OCI-LY3 (cell line): ENCODE data around the gene ZYX.

Experiments
- H2AFZ ChIP-seq: fragments of 200-600, 300-600 bp; shearing (Covaris generic); 2 replicates; pipeline ENCODE4 v1.6.0; 2014; ENCODE audit warnings: antibody characterized with exemption, low read depth, low read length
- H3K27ac ChIP-seq: fragments of 200-600, 300-600 bp; sonication (generic); 2 replicates; pipeline ENCODE4 v1.5.1; 2014; ENCODE audit warnings: mild to moderate bottlenecking, low read length, moderate library complexity, mixed read lengths
- H3K27me3 ChIP-seq: fragments of 200-600, 300-600 bp; sonication (generic); 2 replicates; pipeline ENCODE4 v1.6.1; 2014; ENCODE audit warnings: low read depth, low read length, mixed read lengths
- H3K36me3 ChIP-seq: fragments of 200-600, 300-600 bp; sonication (generic); replicated peaks from 2 replicates; pipeline ENCODE3; 2014; ENCODE audit warnings: low read depth, low read length, mixed read lengths
- H3K4me1 ChIP-seq: fragments of 300-600, 200-600 bp; sonication (generic); 2 replicates; pipeline ENCODE4 v1.6.1; 2014; ENCODE audit warnings: low read length, mixed read lengths
- H3K4me2 ChIP-seq: fragments of 200-600, 300-600 bp; sonication (generic); 2 replicates; pipeline ENCODE4 v1.6.1; 2014; ENCODE audit warnings: low read length, mixed read lengths
- H3K4me3 ChIP-seq: fragments of 300-600, 200-600 bp; sonication (generic); 2 replicates; pipeline ENCODE4 v1.5.1; 2014; ENCODE audit warnings: antibody characterized with exemption, mild to moderate bottlenecking, low read length, moderate library complexity
- H3K79me2 ChIP-seq: fragments of 300-600, 200-600 bp; shearing (Covaris generic); 2 replicates; pipeline ENCODE4 v1.6.1; 2014; ENCODE audit warnings: mild to moderate bottlenecking, low read length, mixed read lengths
- H3K9ac ChIP-seq: fragments of 300-600, 200-600 bp; shearing (Covaris generic); 2 replicates; pipeline ENCODE4 v1.6.0; 2014; ENCODE audit warnings: mild to moderate bottlenecking, low read length, moderate library complexity
- H3K9me3 ChIP-seq: fragments of 200-600, 300-600 bp; shearing (Covaris generic); 2 replicates; pipeline ENCODE4 v1.6.1; 2014; ENCODE audit warnings: low read length, mixed read lengths; ENCODE audit not compliant: insufficient read depth
- H4K20me1 ChIP-seq: fragments of 200-600, 300-600 bp; sonication (generic); 2 replicates; pipeline ENCODE4 v1.6.1; 2016; ENCODE audit warnings: low read length, mixed read lengths; ENCODE audit not compliant: insufficient read depth
- CTCF ChIP-seq: fragments of 200-600, 300-600 bp; sonication (generic); IDR thresholded peaks from 2 replicates; pipeline ENCODE4 v1.5.1; 2014; ENCODE audit warnings: antibody characterized with exemption, low read length, low read depth
- EZH2phosphoT487 ChIP-seq: fragments of 200-600 bp; shearing (Covaris generic); IDR thresholded peaks from 2 replicates; pipeline ENCODE4 v1.6.1; 2018; ENCODE audit warnings: antibody characterized with exemption, mixed run types, low read depth

The ZYX gene

GRCh38 chr7:143351060-143351459 is 30.1 kb upstream of the ZYX start:
- Histone ChIP-seq H3K27ac (no peak overlapping the region), H3K79me2 (no peaks in the 10 kb centered on the region), H3K27me3 (peaks cover 41% of the 10 kb centered on the region), H3K4me3 (no peak overlapping the region), H3K36me3 (no peaks in the 10 kb centered on the region), H3K4me2 (no peak overlapping the region), H3K9me3 (no peaks in the 10 kb centered on the region), H3K9ac (no peak overlapping the region), H2AFZ (no peak overlapping the region), H3K4me1 (no peaks in the 10 kb centered on the region), H4K20me1 (no peaks in the 10 kb centered on the region)
- TF ChIP-seq EZH2phosphoT487 (no peak), CTCF (no peak)

GRCh38 chr7:143351574-143351973 is 29.6 kb upstream of the ZYX start:
- Histone ChIP-seq H3K9ac (no peak overlapping the region), H3K9me3 (no peaks in the 10 kb centered on the region), H3K36me3 (no peaks in the 10 kb centered on the region), H3K79me2 (no peaks in the 10 kb centered on the region), H3K4me2 (no peak overlapping the region), H3K27me3 (peaks cover 39% of the 10 kb centered on the region), H3K4me3 (no peak overlapping the region), H4K20me1 (no peaks in the 10 kb centered on the region), H3K4me1 (no peaks in the 10 kb centered on the region), H3K27ac (no peak overlapping the region), H2AFZ (no peak overlapping the region)
- TF ChIP-seq CTCF (no peak), EZH2phosphoT487 (no peak)

GRCh38 chr7:143352531-143353002 is 28.6 kb upstream of the ZYX start:
- no peaks in the 10 kb centered on the region for H3K4me1 ChIP-seq
- no peak for TF ChIP-seq CTCF
- TF ChIP-seq EZH2phosphoT487 = no peak
- no peaks in the 10 kb centered on the region for H3K9me3 ChIP-seq
- no peaks in the 10 kb centered on the region for H3K79me2 ChIP-seq
- no peaks in the 10 kb centered on the region for H4K20me1 ChIP-seq
- H3K4me2 ChIP-seq = no peak overlapping the region
- no peak overlapping the region for H3K27ac ChIP-seq
- no peak overlapping the region for H3K9ac ChIP-seq
- H3K27me3 ChIP-seq = peaks cover 34% of the 10 kb centered on the region
- no peak overlapping the region for H2AFZ ChIP-seq
- H3K4me3 ChIP-seq = no peak overlapping the region
- no peaks in the 10 kb centered on the region for H3K36me3 ChIP-seq

- TF ChIP-seq EZH2phosphoT487 = no peak
- no peak for TF ChIP-seq CTCF
- H3K9me3 ChIP-seq = no peaks in the 10 kb centered on the region
- no peak overlapping the region for H3K9ac ChIP-seq
- peaks cover 18% of the 10 kb centered on the region for H3K27me3 ChIP-seq
- H3K36me3 ChIP-seq = no peaks in the 10 kb centered on the region
- H3K4me2 ChIP-seq = no peak overlapping the region
- H2AFZ ChIP-seq = no peak overlapping the region
- no peak overlapping the region for H3K4me3 ChIP-seq
- H3K79me2 ChIP-seq = no peaks in the 10 kb centered on the region
- no peaks in the 10 kb centered on the region for H4K20me1 ChIP-seq
- no peaks in the 10 kb centered on the region for H3K4me1 ChIP-seq
- no peak overlapping the region for H3K27ac ChIP-seq
Measured at GRCh38 chr7:143354376-143354775, 26.8 kb upstream of the ZYX start.
